ENCODE measurements around the gene CFAP57.

CFAP57 gene

DNA sequence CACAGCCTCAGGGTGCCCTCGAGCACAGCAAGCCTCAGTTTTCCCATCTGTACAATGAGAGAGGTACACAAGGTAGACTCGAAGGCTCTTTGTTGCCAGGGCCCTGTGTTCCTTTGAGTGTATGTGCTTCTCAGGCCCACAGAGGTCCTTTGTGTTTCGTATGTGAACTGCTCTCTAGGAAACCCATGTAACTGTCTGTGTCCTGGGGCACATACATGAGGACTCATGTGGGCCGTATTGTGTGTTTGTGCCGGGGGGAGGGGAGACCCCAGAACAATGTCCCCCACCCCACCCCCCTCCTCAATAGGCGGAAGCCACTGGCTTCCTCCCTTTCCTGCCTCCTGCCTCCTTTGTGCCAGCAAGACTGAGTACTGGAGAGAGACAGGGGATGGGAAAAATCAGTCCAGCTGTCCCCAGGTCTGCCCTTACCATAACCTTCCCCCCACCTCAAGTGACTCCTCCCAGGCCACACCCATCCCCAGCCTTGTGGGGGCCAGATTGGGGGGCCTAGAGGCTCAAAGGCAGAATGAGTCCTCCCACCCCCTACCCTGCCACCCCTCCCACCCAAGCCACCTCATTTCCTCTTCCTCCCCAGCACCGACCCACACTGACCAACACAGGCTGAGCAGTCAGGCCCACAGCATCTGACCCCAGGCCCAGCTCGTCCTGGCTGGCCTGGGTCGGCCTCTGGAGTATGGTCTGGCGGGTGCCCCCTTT is 128.4 kb downstream of the CFAP57 start, which contains the start of gene TIE1:
TIE1 (plus strand) TSS at position 605 of the 717 bp plus-strand sequence; CDS start at position 695, 90 bp downstream.
- DNase-seq (ENCODE audit: low read depth, low spot score) = no peak
- Histone ChIP-seq H3K27ac (ENCODE audit: low read length) (no peak within 1 kb of the TSS), H3K9me3 (ENCODE audit: control insufficient read depth, insufficient read depth, low read length) (no peaks in the 10 kb centered on the region), H3K36me3 (ENCODE audit: control insufficient read depth, insufficient read depth, low read length) (no peaks in the 10 kb centered on the region), H3K4me3 (ENCODE audit: low read length) (no peak within 1 kb of the TSS), H3K27me3 (ENCODE audit: control insufficient read depth, insufficient read depth, low read length) (no peaks in the 10 kb centered on the region), H3K4me1 (ENCODE audit: control insufficient read depth, insufficient read depth, low read length) (0 out of 2 replicates have a peak, but pooled peaks cover 3% of the 10 kb centered on the region)
- WGBS (ENCODE audit: insufficient coverage, insufficient read length) = no CpG with 5 or more reads among the region's 10 CpGs

DNA sequence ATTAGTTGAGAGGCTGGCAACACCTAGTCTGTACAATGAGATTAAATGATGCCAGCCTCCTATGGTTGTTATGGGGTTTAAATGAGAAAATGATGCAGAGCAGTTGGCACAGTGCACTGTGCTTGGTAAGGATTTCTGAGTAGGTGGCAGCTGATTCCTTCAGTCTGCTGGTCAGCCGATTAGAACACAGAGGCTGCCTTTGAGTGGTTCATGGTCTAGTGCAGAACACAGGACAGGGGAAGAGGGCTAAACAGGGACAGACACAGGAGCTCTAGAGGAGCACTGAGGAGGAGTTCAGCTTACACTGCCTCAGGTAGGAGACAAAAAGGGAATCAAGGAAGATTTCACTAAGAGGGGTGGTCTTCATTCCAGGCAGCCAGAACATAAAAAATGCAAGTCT is 130.1 kb downstream of the CFAP57 start:
- Histone ChIP-seq H3K9me3 (ENCODE audit: control insufficient read depth, insufficient read depth, low read length) (no peaks in the 10 kb centered on the region), H3K36me3 (ENCODE audit: control insufficient read depth, insufficient read depth, low read length) (no peaks in the 10 kb centered on the region), H3K4me3 (ENCODE audit: low read length) (no peak overlapping the region), H3K27ac (ENCODE audit: low read length) (no peak overlapping the region), H3K27me3 (ENCODE audit: control insufficient read depth, insufficient read depth, low read length) (no peaks in the 10 kb centered on the region), H3K4me1 (ENCODE audit: control insufficient read depth, insufficient read depth, low read length) (0 out of 2 replicates have a peak, but pooled peaks cover 2% of the 10 kb centered on the region)
- DNase-seq (ENCODE audit: low read depth, low spot score) = no peak
- no CpG with 5 or more reads among the region's 1 CpG for WGBS (ENCODE audit: insufficient coverage, insufficient read length)

DNA sequence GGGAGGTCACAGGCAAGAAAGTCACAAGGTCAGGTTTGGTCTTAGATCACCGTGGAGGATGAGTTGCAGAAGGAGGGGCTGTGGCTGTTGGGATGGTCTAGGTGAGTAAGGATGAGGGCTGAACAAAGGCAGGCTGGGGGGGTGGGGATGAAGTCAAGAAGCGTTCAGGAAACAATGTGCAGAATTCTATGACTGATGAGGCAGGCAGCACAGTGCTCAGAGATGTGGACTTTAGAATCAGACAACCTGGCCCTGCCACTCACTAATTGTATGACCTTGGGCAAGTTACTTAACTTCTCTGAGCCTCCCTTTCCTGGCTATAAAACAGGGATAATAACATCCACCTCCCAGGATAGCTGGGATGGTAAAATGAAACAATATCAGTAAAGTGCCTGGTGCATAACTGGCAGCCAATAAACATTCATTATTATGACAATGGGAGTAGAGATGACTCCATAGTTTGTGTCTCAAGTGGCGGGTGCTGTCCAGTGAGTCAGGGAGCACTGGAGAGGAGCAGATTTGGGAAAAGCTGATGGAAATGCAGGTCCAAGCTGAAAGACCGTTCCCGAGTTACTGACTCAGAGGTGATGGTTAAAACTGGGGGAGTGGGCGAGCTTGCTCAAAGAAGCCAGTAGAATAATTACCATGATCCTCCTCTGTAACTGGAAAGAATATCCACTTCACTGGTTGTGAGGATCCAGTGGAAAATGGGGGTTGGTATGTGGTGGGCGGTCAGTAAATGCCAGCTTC is 130.8 kb downstream of the CFAP57 start:
- Histone ChIP-seq H3K4me3 (ENCODE audit: low read length) (no peak overlapping the region), H3K9me3 (ENCODE audit: control insufficient read depth, insufficient read depth, low read length) (no peaks in the 10 kb centered on the region), H3K36me3 (ENCODE audit: control insufficient read depth, insufficient read depth, low read length) (no peaks in the 10 kb centered on the region), H3K27me3 (ENCODE audit: control insufficient read depth, insufficient read depth, low read length) (no peaks in the 10 kb centered on the region), H3K27ac (ENCODE audit: low read length) (no peak overlapping the region), H3K4me1 (ENCODE audit: control insufficient read depth, insufficient read depth, low read length) (0 out of 2 replicates have a peak, but pooled peaks cover 1% of the 10 kb centered on the region)
- WGBS (ENCODE audit: insufficient coverage, insufficient read length) = no CpG with 5 or more reads among the region's 7 CpGs
- no peak for DNase-seq (ENCODE audit: low read depth, low spot score)

DNA sequence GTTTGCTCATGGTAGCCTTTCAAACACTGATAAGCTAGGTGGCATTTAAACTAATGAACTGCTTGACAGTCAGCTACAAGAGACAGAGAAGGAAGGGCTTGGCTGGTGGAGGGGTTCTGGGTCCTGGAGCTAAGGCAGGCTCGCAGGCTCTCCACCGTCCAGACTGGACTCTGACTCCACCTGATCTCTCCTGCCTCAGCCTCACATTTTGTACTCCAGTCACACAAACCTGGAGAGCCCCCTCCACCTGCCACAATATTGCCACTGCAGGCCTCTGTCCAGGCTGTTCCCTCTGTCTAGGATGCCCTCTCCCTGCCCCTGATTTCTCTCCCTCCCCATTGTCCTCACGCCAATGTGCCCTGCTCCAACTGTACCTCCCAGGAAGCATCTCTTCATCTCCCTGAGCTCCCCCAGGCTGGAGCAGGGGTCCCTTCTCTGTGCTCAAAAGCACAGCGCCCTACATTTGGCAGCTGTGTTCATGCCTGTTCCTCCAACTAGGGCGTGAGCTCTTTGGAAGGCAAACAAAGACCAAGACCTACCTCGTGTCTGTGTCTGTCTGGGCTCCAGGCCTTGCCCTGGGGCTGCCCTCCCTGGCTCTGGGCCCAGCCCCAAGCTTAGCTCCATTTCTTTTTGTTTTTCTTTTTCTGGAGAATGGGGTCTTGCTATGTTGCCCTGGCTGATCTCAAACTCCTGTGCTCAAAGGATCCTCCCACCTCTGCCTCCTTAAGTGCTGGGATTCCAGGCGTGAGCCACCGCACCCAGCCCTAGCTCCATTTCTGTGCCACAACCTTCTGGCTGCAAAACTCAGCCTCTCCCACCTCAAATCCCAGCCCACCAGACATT is 131.6 kb downstream of the CFAP57 start:
- H3K36me3 ChIP-seq (ENCODE audit: control insufficient read depth, insufficient read depth, low read length) = no peaks in the 10 kb centered on the region
- H3K27ac ChIP-seq (ENCODE audit: low read length) = no peak overlapping the region
- no peak for DNase-seq (ENCODE audit: low read depth, low spot score)
- 0 out of 2 replicates have a peak, but pooled peaks cover 1% of the 10 kb centered on the region for H3K4me1 ChIP-seq (ENCODE audit: control insufficient read depth, insufficient read depth, low read length)
- H3K4me3 ChIP-seq (ENCODE audit: low read length) = no peak overlapping the region
- no CpG with 5 or more reads among the region's 8 CpGs for WGBS (ENCODE audit: insufficient coverage, insufficient read length)
- no peaks in the 10 kb centered on the region for H3K9me3 ChIP-seq (ENCODE audit: control insufficient read depth, insufficient read depth, low read length)
- H3K27me3 ChIP-seq (ENCODE audit: control insufficient read depth, insufficient read depth, low read length) = no peaks in the 10 kb centered on the region

Measured in iPS DF 6.9 (cell line).